Measurements from ENCODE around the gene STARD3NL. TPM values are rescaled to one million over a fixed set of nuclear protein-coding genes. Genes with fewer than 3 reads are reported as not detected.

The STARD3NL gene
- total RNA-seq: 73.4 and 78.2 TPM in 2 replicates

GRCh38 chr7:38178004-38178694 is at the start of gene STARD3NL:
STARD3NL (plus strand) TSS chr7:38178245; CDS start chr7:38207505, 29,260 bp downstream.

GRCh38 chr7:38273286-38273995 is 95.4 kb downstream of the STARD3NL start, which contains the start of gene TARP:
TARP (minus strand) TSS chr7:38273636.

